ENCODE measurements around the gene PTPN3. TPM values are rescaled to one million over a fixed set of nuclear protein-coding genes. Genes with fewer than 3 reads are reported as not detected.
"Not testable (repeated sequence)": the region's sequence is repeated elsewhere in the genome, so short reads cannot be mapped to it uniquely, and the experiment has no call there.

Gene PTPN3
- total RNA-seq, 1 experiment from 2014 or later = not detected

DNA sequence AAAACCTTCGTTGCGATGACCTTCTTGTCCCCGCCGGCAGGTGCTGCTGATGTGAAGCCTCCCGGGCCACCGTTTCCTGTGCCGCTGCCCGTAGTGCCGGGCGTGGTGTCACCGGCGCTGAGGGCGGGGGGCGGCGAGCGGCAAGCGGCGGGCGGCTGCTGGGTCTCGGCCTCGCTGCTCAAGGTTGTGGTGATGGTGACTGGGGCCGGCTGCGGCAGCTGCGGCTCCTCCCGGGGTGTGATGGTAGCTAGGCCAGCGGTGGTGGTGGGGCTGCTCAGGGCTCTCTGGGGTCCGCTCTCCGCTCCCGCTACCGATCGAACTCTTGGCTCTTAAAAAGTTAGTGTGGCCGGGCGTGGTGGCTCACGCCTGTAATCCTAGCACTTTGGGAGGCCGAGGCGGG, 36.0 kb upstream of the PTPN3 start:
- Histone ChIP-seq H3K9me3 (ENCODE audit: low read length) (no peaks in the 10 kb centered on the region), H3K4me3 (ENCODE audit: low read length) (no peak overlapping the region), H3K9ac (ENCODE audit: low read length) (no peak overlapping the region), H4K20me1 (ENCODE audit: insufficient read depth, low read depth, low read length) (no peaks in the 10 kb centered on the region), H3K4me1 (ENCODE audit: low read length) (no peaks in the 10 kb centered on the region), H2AFZ (ENCODE audit: low read length) (no peak overlapping the region), H3K79me2 (ENCODE audit: low read length) (no peaks in the 10 kb centered on the region), H3K27ac (ENCODE audit: low read length) (no peak overlapping the region), H3K27me3 (ENCODE audit: low read length) (no peaks in the 10 kb centered on the region), H3K9me2 (replicated peaks; ENCODE audit: insufficient read depth, low read length) (no peaks in the 10 kb centered on the region), H3K4me2 (ENCODE audit: low read depth, low read length, poor library complexity, severe bottlenecking) (no peak overlapping the region), H3K36me3 (ENCODE audit: insufficient read depth, low read length) (no peaks in the 10 kb centered on the region)
- DNase-seq = no peak

GRCh38 chr9:109532652-109533051, 34.5 kb upstream of the PTPN3 start:
- H3K4me2 ChIP-seq (ENCODE audit: low read depth, low read length, poor library complexity, severe bottlenecking); H3K4me3 ChIP-seq (ENCODE audit: low read length); H3K79me2 ChIP-seq (ENCODE audit: low read length); H3K36me3 ChIP-seq (ENCODE audit: insufficient read depth, low read length); H3K27ac ChIP-seq (ENCODE audit: low read length); DNase-seq; H3K9me2 ChIP-seq (replicated peaks; ENCODE audit: insufficient read depth, low read length); H3K9me3 ChIP-seq (ENCODE audit: low read length); H4K20me1 ChIP-seq (ENCODE audit: insufficient read depth, low read depth, low read length); H3K27me3 ChIP-seq (ENCODE audit: low read length); H3K9ac ChIP-seq (ENCODE audit: low read length); H3K4me1 ChIP-seq (ENCODE audit: low read length); H2AFZ ChIP-seq (ENCODE audit: low read length): not testable (repeated sequence)

DNA sequence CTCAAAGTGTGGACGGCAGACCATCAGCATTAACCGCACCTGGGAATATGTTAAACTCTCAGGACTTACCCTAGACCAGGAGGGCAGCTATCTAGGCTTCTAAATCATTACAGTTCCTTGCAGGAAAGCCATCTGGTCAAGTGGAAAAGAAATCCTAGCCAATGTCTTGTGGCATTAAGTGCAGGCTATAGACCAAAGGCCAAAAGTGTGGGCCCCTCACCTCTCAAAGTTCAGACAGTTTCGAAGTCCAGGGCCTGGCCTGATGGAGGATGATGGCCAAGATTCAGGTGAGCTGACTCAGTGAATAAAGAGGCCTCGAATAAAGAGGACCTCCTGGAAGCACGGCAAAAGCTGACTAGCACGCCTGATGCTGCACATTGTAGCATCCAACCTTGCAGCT, 24.0 kb upstream of the PTPN3 start:
- Histone ChIP-seq H4K20me1 (ENCODE audit: insufficient read depth, low read depth, low read length) (no peaks in the 10 kb centered on the region), H3K79me2 (ENCODE audit: low read length) (no peaks in the 10 kb centered on the region), H3K4me3 (ENCODE audit: low read length) (no peak overlapping the region), H3K27ac (ENCODE audit: low read length) (no peak overlapping the region), H3K9me3 (ENCODE audit: low read length) (no peaks in the 10 kb centered on the region), H2AFZ (ENCODE audit: low read length) (no peak overlapping the region), H3K9ac (ENCODE audit: low read length) (no peak overlapping the region), H3K27me3 (ENCODE audit: low read length) (no peaks in the 10 kb centered on the region), H3K4me2 (ENCODE audit: low read depth, low read length, poor library complexity, severe bottlenecking) (no peak overlapping the region), H3K4me1 (ENCODE audit: low read length) (no peaks in the 10 kb centered on the region), H3K9me2 (replicated peaks; ENCODE audit: insufficient read depth, low read length) (no peaks in the 10 kb centered on the region), H3K36me3 (ENCODE audit: insufficient read depth, low read length) (no peaks in the 10 kb centered on the region)
- DNase-seq = no peak

DNA sequence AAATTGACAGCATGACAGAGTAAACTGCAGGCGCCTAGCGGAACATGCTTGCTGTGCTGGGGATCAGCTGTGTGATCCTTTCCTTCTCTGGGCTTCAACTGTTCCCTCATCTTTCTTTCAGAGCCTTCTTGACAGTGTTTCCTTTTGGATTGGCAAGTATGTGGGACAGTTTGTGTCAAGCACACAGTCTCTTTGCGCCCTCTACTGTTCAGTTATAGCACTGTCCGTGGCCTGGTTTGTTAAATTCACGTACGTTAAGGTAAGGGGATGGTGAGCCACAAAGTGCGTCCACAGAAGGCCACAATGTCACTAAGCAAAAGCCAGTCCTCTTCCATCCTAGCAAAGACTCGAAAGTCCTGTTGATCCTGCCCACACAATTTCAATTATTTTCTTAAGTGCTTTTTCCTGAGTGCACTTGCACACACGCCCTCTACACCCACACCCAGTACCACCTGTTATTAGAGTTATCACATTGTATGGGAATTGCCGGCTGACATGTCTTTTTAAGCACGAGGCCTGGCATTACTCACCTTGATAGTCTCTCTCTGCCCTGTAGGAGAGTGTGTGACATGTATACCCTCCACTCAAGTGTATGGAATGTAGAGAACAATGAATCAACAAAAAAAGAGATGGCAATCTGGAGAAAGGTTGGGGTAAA, 22.5 kb upstream of the PTPN3 start:
- DNase-seq = peak; percentile 86

DNA sequence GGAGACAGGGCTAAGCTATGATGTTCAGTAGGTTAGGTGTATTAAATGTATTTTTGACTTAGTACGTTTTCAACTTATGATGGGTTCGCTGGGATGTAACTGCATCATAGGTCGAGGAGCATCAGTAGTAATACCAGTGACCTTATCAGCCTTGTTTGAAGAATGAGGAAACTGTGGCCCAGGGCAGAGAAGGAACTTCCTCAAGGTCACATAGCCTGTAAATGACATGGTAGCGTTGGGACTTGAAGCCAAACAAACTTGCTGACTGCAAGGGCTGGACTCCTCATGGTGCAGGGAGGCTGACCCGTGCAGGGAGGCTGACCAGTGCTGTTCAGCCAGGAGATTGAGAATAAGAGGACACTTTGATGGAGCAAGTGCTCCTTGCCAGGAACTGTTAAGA, 21.3 kb upstream of the PTPN3 start:
- Histone ChIP-seq H2AFZ (ENCODE audit: low read length) (no peak overlapping the region), H4K20me1 (ENCODE audit: insufficient read depth, low read depth, low read length) (no peaks in the 10 kb centered on the region), H3K79me2 (ENCODE audit: low read length) (no peaks in the 10 kb centered on the region), H3K27me3 (ENCODE audit: low read length) (no peaks in the 10 kb centered on the region), H3K4me1 (ENCODE audit: low read length) (no peaks in the 10 kb centered on the region), H3K9me2 (replicated peaks; ENCODE audit: insufficient read depth, low read length) (no peaks in the 10 kb centered on the region), H3K36me3 (ENCODE audit: insufficient read depth, low read length) (no peaks in the 10 kb centered on the region), H3K4me3 (ENCODE audit: low read length) (no peak overlapping the region), H3K27ac (ENCODE audit: low read length) (no peak overlapping the region), H3K9ac (ENCODE audit: low read length) (no peak overlapping the region), H3K4me2 (ENCODE audit: low read depth, low read length, poor library complexity, severe bottlenecking) (no peak overlapping the region), H3K9me3 (ENCODE audit: low read length) (no peaks in the 10 kb centered on the region)
- no peak for DNase-seq

More for the DNA sequence above, 22.5 kb upstream of the PTPN3 start:
- no peaks in the 10 kb centered on the region for H3K27me3 ChIP-seq (ENCODE audit: low read length)
- H3K9me2 ChIP-seq (replicated peaks; ENCODE audit: insufficient read depth, low read length) = no peaks in the 10 kb centered on the region
- H3K4me3 ChIP-seq (ENCODE audit: low read length) = no peak overlapping the region
- no peaks in the 10 kb centered on the region for H3K79me2 ChIP-seq (ENCODE audit: low read length)
- H3K4me1 ChIP-seq (ENCODE audit: low read length) = no peaks in the 10 kb centered on the region
- no peak overlapping the region for H3K4me2 ChIP-seq (ENCODE audit: low read depth, low read length, poor library complexity, severe bottlenecking)
- H4K20me1 ChIP-seq (ENCODE audit: insufficient read depth, low read depth, low read length) = no peaks in the 10 kb centered on the region
- no peaks in the 10 kb centered on the region for H3K9me3 ChIP-seq (ENCODE audit: low read length)
- H3K9ac ChIP-seq (ENCODE audit: low read length) = no peak overlapping the region
- H3K36me3 ChIP-seq (ENCODE audit: insufficient read depth, low read length) = no peaks in the 10 kb centered on the region
- H3K27ac ChIP-seq (ENCODE audit: low read length) = no peak overlapping the region
- no peak overlapping the region for H2AFZ ChIP-seq (ENCODE audit: low read length)

DNA sequence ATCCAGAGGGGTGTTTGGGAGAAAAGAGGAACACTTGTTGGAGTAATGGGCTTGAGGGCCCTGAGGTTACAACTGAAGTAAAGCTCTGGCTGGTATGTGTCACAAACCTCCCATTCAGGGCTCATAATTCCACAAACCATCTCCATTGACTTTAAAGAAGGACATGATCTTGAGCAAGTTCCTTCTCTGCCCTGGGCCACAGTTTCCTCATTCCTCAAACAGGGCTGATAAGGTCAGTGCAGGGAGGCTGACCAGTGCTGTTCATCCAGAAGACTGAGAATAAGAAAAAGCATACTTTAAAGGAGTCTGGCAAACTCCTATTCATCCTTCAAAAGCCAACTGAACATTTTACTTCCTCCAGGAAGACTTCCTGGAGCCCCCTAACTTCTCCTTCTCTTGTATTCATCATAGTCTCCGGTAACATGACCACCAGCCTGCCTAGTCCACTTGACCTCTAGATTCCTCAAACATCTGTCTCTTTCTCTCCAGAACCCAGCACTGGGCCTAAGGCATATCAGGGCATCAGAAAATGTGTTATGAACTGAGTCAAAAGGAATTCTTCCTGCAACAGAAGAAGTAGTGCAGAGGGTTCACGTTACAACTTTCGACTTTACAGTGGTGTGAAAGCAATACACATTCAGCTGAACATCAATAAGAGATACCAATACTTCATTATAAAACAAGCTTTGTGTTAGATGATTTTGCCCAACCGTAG, 20.7 kb upstream of the PTPN3 start:
- Histone ChIP-seq H2AFZ (ENCODE audit: low read length) (no peak overlapping the region), H3K4me3 (ENCODE audit: low read length) (no peak overlapping the region), H3K27me3 (ENCODE audit: low read length) (no peaks in the 10 kb centered on the region), H3K4me2 (ENCODE audit: low read depth, low read length, poor library complexity, severe bottlenecking) (no peak overlapping the region), H4K20me1 (ENCODE audit: insufficient read depth, low read depth, low read length) (no peaks in the 10 kb centered on the region), H3K79me2 (ENCODE audit: low read length) (no peaks in the 10 kb centered on the region), H3K9me3 (ENCODE audit: low read length) (no peaks in the 10 kb centered on the region), H3K9ac (ENCODE audit: low read length) (no peak overlapping the region), H3K36me3 (ENCODE audit: insufficient read depth, low read length) (no peaks in the 10 kb centered on the region), H3K27ac (ENCODE audit: low read length) (no peak overlapping the region), H3K4me1 (ENCODE audit: low read length) (no peaks in the 10 kb centered on the region), H3K9me2 (replicated peaks; ENCODE audit: insufficient read depth, low read length) (no peaks in the 10 kb centered on the region)
- DNase-seq = no peak

- no peaks in the 10 kb centered on the region for H3K79me2 ChIP-seq (ENCODE audit: low read length)
- no peak for DNase-seq
- H3K27me3 ChIP-seq (ENCODE audit: low read length) = no peaks in the 10 kb centered on the region
- no peaks in the 10 kb centered on the region for H3K9me2 ChIP-seq (replicated peaks; ENCODE audit: insufficient read depth, low read length)
- H3K4me3 ChIP-seq (ENCODE audit: low read length) = no peak overlapping the region
- H3K9me3 ChIP-seq (ENCODE audit: low read length) = no peaks in the 10 kb centered on the region
- no peaks in the 10 kb centered on the region for H4K20me1 ChIP-seq (ENCODE audit: insufficient read depth, low read depth, low read length)
- H3K4me1 ChIP-seq (ENCODE audit: low read length) = no peaks in the 10 kb centered on the region
- H2AFZ ChIP-seq (ENCODE audit: low read length) = no peak overlapping the region
- no peaks in the 10 kb centered on the region for H3K36me3 ChIP-seq (ENCODE audit: insufficient read depth, low read length)
- no peak overlapping the region for H3K4me2 ChIP-seq (ENCODE audit: low read depth, low read length, poor library complexity, severe bottlenecking)
- no peak overlapping the region for H3K9ac ChIP-seq (ENCODE audit: low read length)
- H3K27ac ChIP-seq (ENCODE audit: low read length) = no peak overlapping the region
Measured at GRCh38 chr9:109517901-109518377, 19.8 kb upstream of the PTPN3 start.

DNA sequence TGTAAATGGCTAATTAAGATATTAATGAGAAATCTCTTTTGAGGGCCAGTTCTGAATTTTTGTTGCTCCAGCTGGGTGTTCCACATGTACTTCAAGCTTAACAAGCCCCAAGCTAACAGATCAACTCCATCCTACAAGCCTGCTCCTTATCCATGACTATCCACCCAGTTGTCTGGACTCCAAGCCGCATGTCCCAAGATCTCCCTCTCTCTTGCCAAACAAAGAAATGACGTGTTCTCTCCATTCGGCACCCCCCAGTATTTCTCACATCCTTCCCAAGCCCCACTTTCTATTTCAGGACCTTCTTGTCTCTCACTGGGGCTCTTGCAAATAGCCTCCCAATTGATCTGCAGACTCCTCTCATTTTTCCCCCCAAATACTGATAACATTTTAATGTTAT, 15.8 kb upstream of the PTPN3 start:
- Histone ChIP-seq H3K4me3 (ENCODE audit: low read length) (no peak overlapping the region), H4K20me1 (ENCODE audit: insufficient read depth, low read depth, low read length) (no peaks in the 10 kb centered on the region), H3K9me3 (ENCODE audit: low read length) (no peaks in the 10 kb centered on the region), H3K4me2 (ENCODE audit: low read depth, low read length, poor library complexity, severe bottlenecking) (no peak overlapping the region), H3K27me3 (ENCODE audit: low read length) (no peaks in the 10 kb centered on the region), H3K4me1 (ENCODE audit: low read length) (no peaks in the 10 kb centered on the region), H3K36me3 (ENCODE audit: insufficient read depth, low read length) (no peaks in the 10 kb centered on the region), H3K27ac (ENCODE audit: low read length) (no peak overlapping the region), H3K9me2 (replicated peaks; ENCODE audit: insufficient read depth, low read length) (no peaks in the 10 kb centered on the region), H3K79me2 (ENCODE audit: low read length) (no peaks in the 10 kb centered on the region), H3K9ac (ENCODE audit: low read length) (no peak overlapping the region), H2AFZ (ENCODE audit: low read length) (no peak overlapping the region)
- no peak for DNase-seq
